Activated B cell treated with CpG ODN at 0.5 μM for 24 hours (primary cell): ENCODE results near the gene SLC6A11. TPM values are rescaled to one million over a fixed set of nuclear protein-coding genes. Genes with fewer than 3 reads are reported as not detected.

Source experiments
- ATAC-seq: fragments of 200-7000 bp; cut with Tn5 transposase; one replicate; pipeline ENCODE4 v1.10.0; 2021; ENCODE audit warnings: low read depth, mild to moderate bottlenecking, moderate library complexity
- CTCF ChIA-PET: fragments of 350-600 bp; sonication (Branson Sonifier 250); formaldehyde crosslinking; loops from one replicate; lab custom pipeline; 2021; ENCODE audit warnings: antibody characterized with exemption; lab: Charles Lee
- POLR2A ChIA-PET: fragments of 350-600 bp; sonication (Branson Sonifier 250); formaldehyde crosslinking; loops from one replicate; lab custom pipeline; 2021; ENCODE audit warnings: antibody characterized with exemption; lab: Charles Lee
- DNase-seq: peaks from one replicate; pipeline ENCODE4 v3.0.0; 2022
- H3K27ac Mint-ChIP-seq: one replicate; pipeline ENCODE4 v1.8.0; 2020; ENCODE audit warnings: mixed read lengths
- H3K27me3 Mint-ChIP-seq: one replicate; pipeline ENCODE4 v1.8.0; 2021; ENCODE audit warnings: mixed read lengths
- H3K36me3 Mint-ChIP-seq: one replicate; pipeline ENCODE4 v1.8.0; 2021; ENCODE audit warnings: low read depth, mixed read lengths
- H3K4me1 Mint-ChIP-seq: one replicate; pipeline ENCODE4 v1.8.0; 2021; ENCODE audit warnings: mixed read lengths
- H3K4me3 Mint-ChIP-seq: one replicate; pipeline ENCODE4 v1.8.0; 2020; ENCODE audit warnings: mild to moderate bottlenecking, mixed read lengths
- H3K9me3 Mint-ChIP-seq: one replicate; pipeline ENCODE4 v1.8.0; 2020; ENCODE audit warnings: mixed read lengths
- intact Hi-C: fragments of 100-400 bp; cut with micrococcal nuclease; formaldehyde crosslinking; loops from one replicate; pipeline ENCODE4 v1.15.1; 2024
- total RNA-seq: library from RNA; stranded (reverse); gene quantifications from 2 replicates; pipeline ENCODE4 v1.2.3, GENCODE V29; 2022
- TF ChIP-seq, protein P1 (sequence below): fragments of 200-600 bp; IDR thresholded peaks from one replicate; pipeline ENCODE4 v1.8.0; 2022; ENCODE audit warnings: antibody characterized with exemption, mild to moderate bottlenecking

The SLC6A11 gene
- total RNA-seq, 1 donor from 2014 or later = not detected

DNA sequence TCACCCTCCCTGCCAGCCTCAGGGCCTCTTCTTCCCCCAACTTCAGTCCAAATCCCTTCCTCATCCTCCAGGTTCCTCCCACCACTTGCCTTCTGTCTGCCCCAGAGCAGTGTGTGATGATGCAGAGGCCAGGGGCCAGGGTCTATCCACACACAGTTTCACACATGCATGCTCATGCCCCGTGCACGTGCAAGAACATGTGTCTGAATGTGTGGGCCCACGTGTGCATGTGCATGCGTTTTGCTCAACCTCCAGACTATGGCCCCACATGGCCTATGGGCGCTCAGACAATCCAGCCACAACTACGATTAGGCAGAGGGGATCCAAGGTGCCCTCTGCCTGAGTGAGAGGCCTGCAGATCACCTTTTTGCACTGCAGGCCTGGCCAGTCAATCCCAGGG, 144.2 kb downstream of the SLC6A11 start:
- Mint-ChIP-seq H3K4me1 (no peaks in the 10 kb centered on the region), H3K4me3 (no peak overlapping the region), H3K36me3 (no peaks in the 10 kb centered on the region), H3K9me3 (no peaks in the 10 kb centered on the region), H3K27me3 (peaks cover 4% of the 10 kb centered on the region), H3K27ac (no peak overlapping the region)
- intact Hi-C loops = no loop called here
- TF ChIP-seq, protein P1, sequence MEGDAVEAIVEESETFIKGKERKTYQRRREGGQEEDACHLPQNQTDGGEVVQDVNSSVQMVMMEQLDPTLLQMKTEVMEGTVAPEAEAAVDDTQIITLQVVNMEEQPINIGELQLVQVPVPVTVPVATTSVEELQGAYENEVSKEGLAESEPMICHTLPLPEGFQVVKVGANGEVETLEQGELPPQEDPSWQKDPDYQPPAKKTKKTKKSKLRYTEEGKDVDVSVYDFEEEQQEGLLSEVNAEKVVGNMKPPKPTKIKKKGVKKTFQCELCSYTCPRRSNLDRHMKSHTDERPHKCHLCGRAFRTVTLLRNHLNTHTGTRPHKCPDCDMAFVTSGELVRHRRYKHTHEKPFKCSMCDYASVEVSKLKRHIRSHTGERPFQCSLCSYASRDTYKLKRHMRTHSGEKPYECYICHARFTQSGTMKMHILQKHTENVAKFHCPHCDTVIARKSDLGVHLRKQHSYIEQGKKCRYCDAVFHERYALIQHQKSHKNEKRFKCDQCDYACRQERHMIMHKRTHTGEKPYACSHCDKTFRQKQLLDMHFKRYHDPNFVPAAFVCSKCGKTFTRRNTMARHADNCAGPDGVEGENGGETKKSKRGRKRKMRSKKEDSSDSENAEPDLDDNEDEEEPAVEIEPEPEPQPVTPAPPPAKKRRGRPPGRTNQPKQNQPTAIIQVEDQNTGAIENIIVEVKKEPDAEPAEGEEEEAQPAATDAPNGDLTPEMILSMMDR = no peak
- ChIA-PET POLR2A (no interaction called here), CTCF (no interaction called here)
- no peak for ATAC-seq
- DNase-seq = no peak

DNA sequence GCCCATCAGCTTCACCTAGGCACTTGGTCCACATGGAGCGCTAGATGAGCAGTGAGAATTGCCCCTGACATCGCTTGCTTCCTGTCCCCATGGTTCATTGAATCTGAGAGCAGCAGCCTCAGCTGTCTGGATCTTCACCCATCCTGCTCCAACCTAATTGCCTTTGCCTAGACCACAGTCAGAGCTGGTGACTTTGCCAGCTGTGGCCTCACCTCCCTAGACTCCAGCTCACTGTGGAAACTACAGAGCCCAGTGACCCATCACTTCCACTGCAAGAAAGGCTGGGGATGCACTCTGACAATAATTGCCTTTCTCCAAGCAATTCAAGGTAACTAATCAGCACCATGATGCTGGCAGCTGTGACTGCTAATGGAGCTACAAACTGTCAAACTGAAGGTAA, 145.9 kb downstream of the SLC6A11 start:
- no peaks in the 10 kb centered on the region for H3K4me1 Mint-ChIP-seq
- DNase-seq = no peak
- no peak overlapping the region for H3K4me3 Mint-ChIP-seq
- no peaks in the 10 kb centered on the region for H3K9me3 Mint-ChIP-seq
- intact Hi-C loops = no loop called here
- TF ChIP-seq, protein P1 = no peak
- ChIA-PET POLR2A (no interaction called here), CTCF (no interaction called here)
- H3K36me3 Mint-ChIP-seq = no peaks in the 10 kb centered on the region
- peaks cover 11% of the 10 kb centered on the region for H3K27me3 Mint-ChIP-seq
- ATAC-seq = no peak
- H3K27ac Mint-ChIP-seq = no peak overlapping the region

DNA sequence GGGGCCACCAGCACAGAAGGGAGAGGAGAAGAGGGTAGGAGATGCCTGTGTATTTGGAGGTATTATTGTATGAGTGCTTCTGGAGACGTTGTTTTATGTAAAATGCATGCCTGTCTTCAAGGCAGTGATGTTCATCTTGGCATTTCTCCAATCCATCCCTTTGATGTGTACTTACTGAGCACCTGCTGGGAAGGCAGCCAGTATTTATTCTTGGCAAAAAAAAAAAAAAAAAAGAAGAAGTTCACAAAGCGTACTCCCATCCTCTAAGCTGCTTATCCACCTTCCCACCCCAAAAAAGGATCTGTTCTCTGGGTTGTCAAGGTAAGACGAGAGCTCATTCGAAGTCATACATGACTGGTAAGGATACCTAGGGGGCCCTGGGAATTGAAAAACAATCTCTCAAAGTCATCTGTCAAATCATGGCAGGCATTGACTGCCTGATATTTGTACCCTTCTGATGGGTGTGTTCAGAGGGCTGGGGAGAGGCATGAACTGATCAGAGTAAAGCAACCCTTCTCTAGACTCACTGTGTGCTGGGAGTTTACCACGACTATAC, 146.5 kb downstream of the SLC6A11 start:
- CTCF ChIA-PET = interaction anchor here (1.1 kb wide), 1 partner anchor 19 kb away, joined by 3 read pairs; no protein-coding TSS in a partner anchor
- Mint-ChIP-seq H3K4me3 (no peak overlapping the region), H3K36me3 (no peaks in the 10 kb centered on the region), H3K27me3 (peaks cover 11% of the 10 kb centered on the region), H3K9me3 (no peaks in the 10 kb centered on the region), H3K27ac (no peak overlapping the region), H3K4me1 (no peaks in the 10 kb centered on the region)
- TF ChIP-seq, protein P1 = no peak
- intact Hi-C loops = no loop called here
- POLR2A ChIA-PET = no interaction called here
- no peak for ATAC-seq
- no peak for DNase-seq

DNA sequence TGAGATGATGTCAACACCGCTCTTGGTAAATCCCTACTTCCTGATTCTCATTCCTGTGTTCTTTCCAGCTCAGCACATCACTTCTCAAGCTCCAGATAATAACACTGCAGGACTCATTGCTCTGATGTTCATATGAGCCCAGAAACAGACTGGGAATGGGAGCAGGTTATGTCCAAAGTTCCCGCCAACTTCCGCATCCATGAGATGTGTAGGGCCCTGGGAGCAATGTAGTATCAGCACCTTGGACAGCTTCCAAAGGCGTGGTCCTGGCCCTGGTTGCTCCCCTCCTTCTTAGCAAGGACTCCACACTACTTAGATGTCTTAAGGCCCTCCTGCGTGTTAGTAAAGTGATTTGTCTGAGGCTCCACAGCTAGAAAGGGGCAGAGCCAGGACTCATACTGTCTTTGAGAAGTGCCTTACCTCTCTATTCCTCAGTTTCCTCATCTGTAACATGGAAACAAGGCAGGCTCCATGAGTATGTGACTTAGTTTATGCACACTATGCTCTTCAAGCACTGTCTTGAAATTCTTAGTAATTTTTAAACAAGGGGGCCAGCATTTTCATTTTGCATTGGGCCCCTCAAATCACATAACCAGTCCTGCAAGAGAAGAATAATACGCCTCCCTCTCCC, 148.6 kb downstream of the SLC6A11 start:
- intact Hi-C loops = no loop called here
- no peak overlapping the region for H3K4me3 Mint-ChIP-seq
- DNase-seq = no peak
- no peak for ATAC-seq
- H3K27ac Mint-ChIP-seq = no peak overlapping the region
- ChIA-PET POLR2A (no interaction called here), CTCF (no interaction called here)
- H3K9me3 Mint-ChIP-seq = no peaks in the 10 kb centered on the region
- H3K36me3 Mint-ChIP-seq = no peaks in the 10 kb centered on the region
- H3K4me1 Mint-ChIP-seq = no peaks in the 10 kb centered on the region
- TF ChIP-seq, protein P1 = no peak
- peaks cover 11% of the 10 kb centered on the region for H3K27me3 Mint-ChIP-seq

DNA sequence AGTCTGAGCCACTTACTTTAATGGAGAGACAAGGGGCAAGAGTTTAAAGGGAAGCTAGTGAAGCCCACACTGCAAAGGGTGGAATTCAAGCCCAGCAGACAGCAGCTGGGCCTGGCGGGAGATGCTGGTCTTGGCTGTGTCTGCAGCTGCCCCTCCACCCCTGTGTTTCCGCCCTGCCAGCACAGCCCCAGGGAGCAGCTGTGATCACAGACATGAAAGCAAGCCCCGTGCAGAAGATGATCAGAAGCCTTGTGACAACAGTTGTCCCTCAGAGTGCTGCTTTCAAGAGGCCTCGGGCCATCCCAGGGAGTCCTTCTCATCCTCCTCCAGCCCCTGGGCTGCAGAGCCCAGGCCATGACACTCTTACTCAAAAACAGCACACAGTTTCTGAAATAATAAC, 152.4 kb downstream of the SLC6A11 start:
- Mint-ChIP-seq H3K9me3 (no peaks in the 10 kb centered on the region), H3K27me3 (peaks cover 18% of the 10 kb centered on the region), H3K27ac (no peak overlapping the region), H3K36me3 (no peaks in the 10 kb centered on the region), H3K4me3 (no peak overlapping the region), H3K4me1 (no peaks in the 10 kb centered on the region)
- intact Hi-C loops = no loop called here
- POLR2A ChIA-PET = no interaction called here
- CTCF ChIA-PET = no interaction called here
- TF ChIP-seq, protein P1 = no peak
- DNase-seq = no peak
- ATAC-seq = no peak
